Endothelial cell of umbilical vein (primary cell): ENCODE data around the gene ODAPH.

Source experiments
- CTCF ChIP-seq, 2 donors: IDR thresholded peaks; 1 replicate in 1 of 2; 2 replicates in 1 of 2; pipeline ENCODE4 v1.5.1; 2011; ENCODE audit warnings: low read length in 2 of 2, mild to moderate bottlenecking in 2 of 2, moderate library complexity in 2 of 2, control low read depth in 1 of 2, inconsistent platforms in 1 of 2, low read depth in 1 of 2; ENCODE audit not compliant: insufficient read depth in 1 of 2; ENCODE audit errors: extremely low read depth in 1 of 2
- MYC ChIP-seq: IDR thresholded peaks from one replicate; pipeline ENCODE4 v1.6.1; 2011; ENCODE audit warnings: mild to moderate bottlenecking, low read depth, low read length
- POLR2A ChIP-seq: IDR thresholded peaks from 2 replicates; pipeline ENCODE4 v1.6.1; 2012; ENCODE audit warnings: low read depth, mild to moderate bottlenecking, control low read depth, low read length
- POLR2AphosphoS5 ChIP-seq: IDR thresholded peaks from 2 replicates; pipeline ENCODE4 v1.6.1; 2012; ENCODE audit warnings: low read depth, mild to moderate bottlenecking, control low read depth, low read length, moderate library complexity; ENCODE audit not compliant: insufficient read depth

GRCh38 chr4:75511841-75512240 is 44.0 kb upstream of the ODAPH start:
- TF ChIP-seq CTCF (IDR thresholded peaks at IDR 0.05; ENCODE audit: extremely low read depth in 1 of 2, insufficient read depth in 1 of 2, low read depth in 1 of 2, low read length in 2 of 2) (no peak), MYC (no peak), POLR2A (no peak), POLR2AphosphoS5 (no peak)
